Natural killer cell treated with Interleukin-12 subunit alpha and Interleukin-12 subunit beta and Interleukin-15 and Interleukin-18, amount 100 ng/mL, for 72 hours (primary cell): ENCODE results near the gene TSEN2. TPM values are rescaled to one million over a fixed set of nuclear protein-coding genes. Genes with fewer than 3 reads are reported as not detected.
"Not testable (repeated sequence)": the region's sequence is repeated elsewhere in the genome, so short reads cannot be mapped to it uniquely, and the experiment has no call there.

Experiments
- ATAC-seq, 2 donors: fragments of 150-1000 bp; cut with Tn5 transposase in 1 of 2; sonication (Bioruptor Pico), chemical (Tn5 transposase) in 1 of 2; 2 replicates each; pipeline ENCODE4 v1.10.0; 2021
- DNase-seq: peaks from one replicate; pipeline ENCODE4 v3.0.0; 2022; ENCODE audit warnings: low spot score
- H3K27ac Mint-ChIP-seq, 2 donors: 1 replicate in 1 of 2; 2 replicates in 1 of 2; pipeline ENCODE4 v1.8.0; 2022; ENCODE audit warnings: mixed read lengths in 2 of 2, mild to moderate bottlenecking in 1 of 2, moderate library complexity in 1 of 2
- H3K27me3 Mint-ChIP-seq, 2 donors: 1 replicate in 1 of 2; 2 replicates in 1 of 2; pipeline ENCODE4 v1.8.0; 2022; ENCODE audit warnings: mixed read lengths in 2 of 2
- H3K36me3 Mint-ChIP-seq: one replicate; pipeline ENCODE4 v1.8.0; 2022; ENCODE audit warnings: mixed read lengths
- H3K4me1 Mint-ChIP-seq, 2 donors: 1 replicate in 1 of 2; 2 replicates in 1 of 2; pipeline ENCODE4 v1.8.0; 2022; ENCODE audit warnings: low read depth in 2 of 2, mixed read lengths in 2 of 2, mild to moderate bottlenecking in 1 of 2
- H3K4me3 Mint-ChIP-seq: one replicate; pipeline ENCODE4 v1.8.0; 2022; ENCODE audit warnings: mixed read lengths
- H3K9me3 Mint-ChIP-seq: 2 replicates; pipeline ENCODE4 v1.8.0; 2022; ENCODE audit warnings: mixed read lengths
- total RNA-seq, 2 donors: library from RNA; stranded (reverse); gene quantifications; one replicate each; pipeline ENCODE4 v1.2.3, GENCODE V29; 2022

TSEN2 gene
- total RNA-seq, 2 donors from 2014 or later: 12.9 to 32.1 TPM

- no peak for DNase-seq
- H3K4me3 Mint-ChIP-seq: no peak overlapping the region
- no peaks in the 10 kb centered on the region for H3K9me3 Mint-ChIP-seq
- no peak overlapping the region for H3K27ac Mint-ChIP-seq
- no peaks in the 10 kb centered on the region for H3K4me1 Mint-ChIP-seq
- no peaks in the 10 kb centered on the region for H3K36me3 Mint-ChIP-seq
- ATAC-seq: no peak
- no peaks in the 10 kb centered on the region for H3K27me3 Mint-ChIP-seq
Measured at GRCh38 chr3:12512534-12513118, 28.3 kb downstream of the TSEN2 start.

GRCh38 chr3:12513694-12514446 lies 29.6 kb downstream of the TSEN2 start:
- Mint-ChIP-seq H3K27me3 (no peaks in the 10 kb centered on the region), H3K4me1 (no peaks in the 10 kb centered on the region), H3K4me3 (no peak overlapping the region), H3K27ac (no peak overlapping the region), H3K9me3 (no peaks in the 10 kb centered on the region), H3K36me3 (no peaks in the 10 kb centered on the region)
- ATAC-seq: no peak
- no peak for DNase-seq

- ATAC-seq: no peak
- DNase-seq: no peak
- Mint-ChIP-seq H3K27me3 (no peaks in the 10 kb centered on the region), H3K9me3 (no peaks in the 10 kb centered on the region), H3K36me3 (no peaks in the 10 kb centered on the region), H3K4me3 (no peak overlapping the region), H3K27ac (no peak overlapping the region), H3K4me1 (no peaks in the 10 kb centered on the region)
Measured at GRCh38 chr3:12515631-12516030, 31.4 kb downstream of the TSEN2 start.

- no peak for ATAC-seq
- H3K36me3 Mint-ChIP-seq: no peaks in the 10 kb centered on the region
Measured at GRCh38 chr3:12516873-12517272, 32.6 kb downstream of the TSEN2 start.

GRCh38 chr3:12518261-12519028 lies 34.2 kb downstream of the TSEN2 start:
- Mint-ChIP-seq H3K4me3 (no peak overlapping the region), H3K9me3 (no peaks in the 10 kb centered on the region), H3K36me3 (no peaks in the 10 kb centered on the region), H3K27ac (no peak overlapping the region), H3K4me1 (no peaks in the 10 kb centered on the region), H3K27me3 (no peaks in the 10 kb centered on the region)
- DNase-seq (no peak), ATAC-seq (no peak)

More at GRCh38 chr3:12516873-12517272, 32.6 kb downstream of the TSEN2 start:
- no peaks in the 10 kb centered on the region for H3K4me1 Mint-ChIP-seq
- no peak for DNase-seq
- H3K4me3 Mint-ChIP-seq: no peak overlapping the region
- H3K27me3 Mint-ChIP-seq: no peaks in the 10 kb centered on the region
- H3K9me3 Mint-ChIP-seq: no peaks in the 10 kb centered on the region
- no peak overlapping the region for H3K27ac Mint-ChIP-seq

GRCh38 chr3:12521010-12521409 lies 36.7 kb downstream of the TSEN2 start:
- Mint-ChIP-seq H3K36me3 (no peaks in the 10 kb centered on the region), H3K4me3 (no peak overlapping the region), H3K9me3 (no peaks in the 10 kb centered on the region), H3K27me3 (no peaks in the 10 kb centered on the region), H3K27ac (no peak overlapping the region), H3K4me1 (no peaks in the 10 kb centered on the region)
- DNase-seq (no peak), ATAC-seq (no peak)

GRCh38 chr3:12522721-12523120 lies 38.4 kb downstream of the TSEN2 start:
- H3K9me3 Mint-ChIP-seq: no peaks in the 10 kb centered on the region
- no peak overlapping the region for H3K4me3 Mint-ChIP-seq
- ATAC-seq: no peak
- no peak for DNase-seq
- no peaks in the 10 kb centered on the region for H3K36me3 Mint-ChIP-seq
- no peaks in the 10 kb centered on the region for H3K4me1 Mint-ChIP-seq
- no peaks in the 10 kb centered on the region for H3K27me3 Mint-ChIP-seq
- no peak overlapping the region for H3K27ac Mint-ChIP-seq

GRCh38 chr3:12527757-12528143 lies 43.5 kb downstream of the TSEN2 start:
- H3K36me3 Mint-ChIP-seq: peaks cover 11% of the 10 kb centered on the region
- H3K27me3 Mint-ChIP-seq: no peaks in the 10 kb centered on the region
- ATAC-seq (no peak), DNase-seq (no peak)
- no peak overlapping the region for H3K27ac Mint-ChIP-seq
- no peak overlapping the region for H3K4me3 Mint-ChIP-seq
- no peaks in the 10 kb centered on the region for H3K4me1 Mint-ChIP-seq
- H3K9me3 Mint-ChIP-seq: no peaks in the 10 kb centered on the region

- DNase-seq: no peak
- Mint-ChIP-seq H3K27ac (no peak overlapping the region), H3K4me1 (no peaks in the 10 kb centered on the region), H3K9me3 (no peaks in the 10 kb centered on the region), H3K36me3 (peaks cover 11% of the 10 kb centered on the region), H3K27me3 (no peaks in the 10 kb centered on the region), H3K4me3 (no peak overlapping the region)
- no peak for ATAC-seq
Measured at GRCh38 chr3:12532182-12532581, 47.9 kb downstream of the TSEN2 start.

GRCh38 chr3:12536423-12536822 lies 52.1 kb downstream of the TSEN2 start:
- Mint-ChIP-seq H3K4me3 (no peak overlapping the region), H3K27ac (no peak overlapping the region), H3K4me1 (no peaks in the 10 kb centered on the region), H3K27me3 (no peaks in the 10 kb centered on the region), H3K36me3 (peaks cover 6% of the 10 kb centered on the region), H3K9me3 (no peaks in the 10 kb centered on the region)
- DNase-seq: no peak
- no peak for ATAC-seq

- H3K4me3 Mint-ChIP-seq: no peak overlapping the region
- ATAC-seq: no peak
- H3K36me3 Mint-ChIP-seq: no peaks in the 10 kb centered on the region
- H3K4me1 Mint-ChIP-seq: no peaks in the 10 kb centered on the region
- no peaks in the 10 kb centered on the region for H3K27me3 Mint-ChIP-seq
- H3K9me3 Mint-ChIP-seq: no peaks in the 10 kb centered on the region
- no peak overlapping the region for H3K27ac Mint-ChIP-seq
- no peak for DNase-seq
Measured at GRCh38 chr3:12541625-12542024, 57.3 kb downstream of the TSEN2 start.

- ATAC-seq, H3K27ac Mint-ChIP-seq, H3K27me3 Mint-ChIP-seq, H3K36me3 Mint-ChIP-seq, H3K4me3 Mint-ChIP-seq, H3K4me1 Mint-ChIP-seq, H3K9me3 Mint-ChIP-seq, DNase-seq: not testable (repeated sequence)
Measured at GRCh38 chr3:12543497-12543896, 59.2 kb downstream of the TSEN2 start.

GRCh38 chr3:12544652-12545472 lies 60.6 kb downstream of the TSEN2 start:
- H3K27me3 Mint-ChIP-seq: peaks cover 1 to 2% of the 10 kb centered on the region in 2 donors
- no peak for ATAC-seq
- no peaks in the 10 kb centered on the region for H3K36me3 Mint-ChIP-seq
- H3K27ac Mint-ChIP-seq: no peak overlapping the region
- H3K4me3 Mint-ChIP-seq: no peak overlapping the region
- H3K9me3 Mint-ChIP-seq: no peaks in the 10 kb centered on the region
- no peak for DNase-seq
- no peaks in the 10 kb centered on the region for H3K4me1 Mint-ChIP-seq

- ATAC-seq (no peak), DNase-seq (no peak)
- H3K27ac Mint-ChIP-seq: no peak within 1 kb of the TSS
- H3K9me3 Mint-ChIP-seq: no peaks in the 10 kb centered on the region
- H3K4me1 Mint-ChIP-seq: no peaks in the 10 kb centered on the region
- H3K4me3 Mint-ChIP-seq: no peak within 1 kb of the TSS
- H3K27me3 Mint-ChIP-seq: peaks cover 7 to 8% of the 10 kb centered on the region in 2 donors
- H3K36me3 Mint-ChIP-seq: no peaks in the 10 kb centered on the region
Measured at GRCh38 chr3:12545473-12545791, 61.2 kb downstream of the TSEN2 start, which contains the start of gene MKRN2OS. MKRN2OS (minus strand) TSS chr3:12545499; CDS start chr3:12545464, 35 bp downstream.
